GM12873 (cell line): ENCODE measurements around the gene BCL6.

Experiments
- TF ChIP-seq, protein P1 (sequence below): IDR thresholded peaks from 2 replicates; pipeline ENCODE4 v1.5.1; 2012; ENCODE audit warnings: low read depth, mild to moderate bottlenecking, moderate library complexity, low read length, control low read depth; ENCODE audit not compliant: insufficient read depth; ENCODE audit errors: missing control alignments

The BCL6 gene

DNA sequence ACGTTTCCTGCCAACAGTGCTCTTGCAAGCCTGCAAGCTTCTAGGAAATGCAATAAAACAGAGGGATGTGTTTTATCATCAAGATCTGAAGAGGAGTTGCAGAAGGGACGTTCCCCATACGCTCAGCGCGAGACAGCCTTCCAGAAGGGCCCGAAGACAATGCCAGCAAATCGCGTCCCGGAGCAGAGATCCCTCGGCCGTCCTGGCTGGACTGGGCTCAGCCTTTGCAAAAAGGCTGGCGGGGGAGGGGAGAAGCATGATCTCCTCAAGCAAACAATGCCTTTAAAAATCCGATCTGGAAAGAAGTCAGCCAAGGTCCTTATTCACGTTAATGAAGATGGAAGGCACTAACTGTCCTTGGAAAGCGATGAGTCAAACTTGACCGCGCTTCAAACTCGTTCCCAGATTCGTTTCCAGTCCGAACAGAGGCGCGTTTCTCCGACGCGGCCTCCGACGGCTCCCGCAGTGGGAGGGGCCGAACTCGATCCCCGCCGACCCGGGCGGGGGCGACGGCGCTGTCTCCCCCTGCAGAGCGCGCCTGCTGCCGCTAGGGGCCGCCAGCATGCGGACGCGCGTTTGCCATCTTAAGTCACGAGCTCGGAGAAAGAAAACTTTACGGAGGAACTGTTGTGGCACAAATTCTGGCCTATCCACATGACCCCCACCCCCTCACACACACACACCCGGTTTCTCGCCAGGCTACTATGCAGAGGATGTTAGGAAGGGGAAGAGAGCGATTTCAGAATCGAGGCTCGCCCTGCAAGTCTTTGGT lies 5.5 kb downstream of the BCL6 start:
- TF ChIP-seq, protein P1, sequence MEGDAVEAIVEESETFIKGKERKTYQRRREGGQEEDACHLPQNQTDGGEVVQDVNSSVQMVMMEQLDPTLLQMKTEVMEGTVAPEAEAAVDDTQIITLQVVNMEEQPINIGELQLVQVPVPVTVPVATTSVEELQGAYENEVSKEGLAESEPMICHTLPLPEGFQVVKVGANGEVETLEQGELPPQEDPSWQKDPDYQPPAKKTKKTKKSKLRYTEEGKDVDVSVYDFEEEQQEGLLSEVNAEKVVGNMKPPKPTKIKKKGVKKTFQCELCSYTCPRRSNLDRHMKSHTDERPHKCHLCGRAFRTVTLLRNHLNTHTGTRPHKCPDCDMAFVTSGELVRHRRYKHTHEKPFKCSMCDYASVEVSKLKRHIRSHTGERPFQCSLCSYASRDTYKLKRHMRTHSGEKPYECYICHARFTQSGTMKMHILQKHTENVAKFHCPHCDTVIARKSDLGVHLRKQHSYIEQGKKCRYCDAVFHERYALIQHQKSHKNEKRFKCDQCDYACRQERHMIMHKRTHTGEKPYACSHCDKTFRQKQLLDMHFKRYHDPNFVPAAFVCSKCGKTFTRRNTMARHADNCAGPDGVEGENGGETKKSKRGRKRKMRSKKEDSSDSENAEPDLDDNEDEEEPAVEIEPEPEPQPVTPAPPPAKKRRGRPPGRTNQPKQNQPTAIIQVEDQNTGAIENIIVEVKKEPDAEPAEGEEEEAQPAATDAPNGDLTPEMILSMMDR: peak; percentile 98

DNA sequence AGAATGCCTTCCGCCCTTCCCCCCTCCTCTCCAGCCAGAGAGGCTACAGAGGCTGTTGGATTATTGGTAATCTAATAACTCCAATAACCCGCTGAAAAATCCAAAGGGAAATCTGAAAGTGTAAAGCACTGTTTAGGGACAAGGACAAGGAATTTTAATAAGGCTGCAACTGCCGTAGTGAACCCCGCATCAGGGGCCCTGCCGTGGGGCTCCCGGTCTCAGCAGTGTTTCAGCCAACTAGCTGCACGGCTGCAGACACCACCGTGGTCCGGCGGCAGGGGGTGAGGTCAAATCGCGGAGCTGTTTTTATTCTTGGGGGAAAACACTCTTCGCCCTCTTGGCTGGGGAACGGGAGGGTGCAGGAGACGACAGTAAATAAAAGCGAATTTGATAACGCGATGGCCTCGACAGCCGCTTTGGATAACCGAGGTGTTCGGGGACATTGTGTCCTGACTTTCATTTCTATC lies 6.1 kb downstream of the BCL6 start:
- TF ChIP-seq, protein P1: no peak

DNA sequence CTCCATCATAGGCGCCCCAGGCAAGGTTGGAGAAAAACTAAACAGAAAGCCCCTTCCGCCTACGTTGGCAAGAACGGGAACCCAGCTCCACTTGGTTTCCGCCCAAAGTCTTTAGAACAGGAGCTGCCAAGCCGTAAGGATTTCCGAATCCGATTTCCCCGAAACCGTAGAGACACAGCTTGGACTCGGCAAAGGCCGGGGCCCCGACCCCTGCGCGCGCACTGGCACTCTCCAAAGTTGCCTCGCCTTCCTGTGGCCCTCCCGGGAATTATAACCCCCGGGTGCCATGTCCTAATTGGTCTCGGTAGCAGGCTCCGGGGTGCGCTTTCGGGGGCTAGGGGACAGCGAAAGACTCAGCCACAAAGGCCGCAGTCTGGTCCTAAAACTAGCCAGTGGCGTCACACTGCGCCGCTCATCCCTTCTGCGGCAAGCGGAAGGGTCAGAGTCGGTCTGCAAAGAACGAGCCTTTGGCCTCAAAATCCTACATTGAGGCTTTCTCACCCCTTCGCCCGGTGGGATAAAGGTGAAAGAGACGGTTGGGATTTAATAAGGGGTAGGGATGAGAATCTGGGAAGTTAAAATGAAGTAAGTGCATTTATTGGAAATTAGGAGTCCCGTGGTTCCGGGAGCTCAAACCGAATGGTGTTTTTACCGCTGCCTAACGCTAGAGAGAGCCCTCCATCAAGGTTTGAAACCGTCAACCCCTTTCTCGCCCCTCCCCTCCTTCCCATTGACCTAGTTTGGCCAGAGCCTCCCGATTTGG lies 6.8 kb downstream of the BCL6 start:
- TF ChIP-seq, protein P1: peak; percentile 90

DNA sequence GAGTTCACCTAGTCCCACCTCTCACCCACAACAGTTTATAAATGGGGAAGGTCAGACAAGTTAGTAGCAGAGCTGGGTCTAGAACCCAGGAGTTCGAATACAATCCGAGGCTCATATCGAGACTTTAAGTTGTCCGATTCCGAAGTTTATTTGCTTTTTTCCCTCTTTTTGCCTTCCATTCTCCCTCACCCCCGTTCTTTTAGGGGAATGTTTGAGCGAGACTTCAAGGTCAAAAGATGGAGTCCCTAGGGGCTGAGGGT lies 7.3 kb downstream of the BCL6 start:
- TF ChIP-seq, protein P1: no peak

DNA sequence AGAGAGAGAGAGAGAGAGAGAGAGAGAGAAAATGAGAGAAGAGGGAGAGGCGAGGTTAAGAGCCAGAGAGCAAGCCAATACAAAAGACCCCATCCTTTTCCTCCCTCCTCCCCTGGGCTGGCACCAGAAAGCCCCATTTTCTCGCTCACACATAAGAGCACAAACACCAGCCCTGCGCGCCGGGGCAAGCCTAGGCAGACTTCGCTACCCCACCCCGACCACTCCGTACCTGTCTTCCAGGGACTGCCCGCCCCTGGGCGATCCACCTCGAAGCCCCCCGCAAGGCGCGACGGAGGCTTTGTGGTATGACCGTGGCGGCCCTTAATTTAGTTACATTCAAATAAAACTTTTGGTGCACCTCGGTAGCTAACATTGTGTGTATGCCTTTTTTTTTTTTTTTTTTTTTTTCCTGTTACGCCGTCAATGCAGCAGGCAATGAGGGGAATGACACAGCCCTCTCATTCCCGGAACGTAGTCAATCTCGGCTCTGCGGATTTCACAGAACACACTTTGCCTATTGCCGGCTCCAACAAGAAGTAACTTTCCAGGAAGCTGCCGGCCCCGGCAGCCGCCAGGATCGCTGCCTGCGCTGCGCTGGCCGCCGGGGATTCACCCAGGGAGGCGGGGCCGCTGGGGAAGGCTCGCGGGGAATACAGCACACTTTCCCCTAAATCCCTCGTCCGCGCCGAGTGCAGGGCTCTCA lies 7.7 kb downstream of the BCL6 start:
- TF ChIP-seq, protein P1: no peak

DNA sequence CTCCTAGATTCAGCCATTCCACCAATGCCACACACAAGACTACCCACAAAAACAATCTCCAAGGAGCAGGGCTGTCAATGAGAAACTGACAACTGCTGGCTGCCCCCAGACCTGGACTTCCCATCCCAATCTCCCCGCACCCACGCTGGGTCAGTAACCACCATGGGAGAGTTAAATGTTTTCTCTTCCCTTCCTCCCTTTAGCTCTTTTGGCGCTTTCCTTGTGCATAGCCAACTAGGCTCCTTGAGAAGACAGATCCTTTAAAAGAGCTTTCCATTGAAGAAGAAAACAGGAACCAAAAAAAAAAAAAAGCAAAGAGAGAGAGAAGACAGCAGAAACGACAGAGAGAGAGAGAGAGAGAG lies 8.3 kb downstream of the BCL6 start:
- TF ChIP-seq, protein P1: no peak

DNA sequence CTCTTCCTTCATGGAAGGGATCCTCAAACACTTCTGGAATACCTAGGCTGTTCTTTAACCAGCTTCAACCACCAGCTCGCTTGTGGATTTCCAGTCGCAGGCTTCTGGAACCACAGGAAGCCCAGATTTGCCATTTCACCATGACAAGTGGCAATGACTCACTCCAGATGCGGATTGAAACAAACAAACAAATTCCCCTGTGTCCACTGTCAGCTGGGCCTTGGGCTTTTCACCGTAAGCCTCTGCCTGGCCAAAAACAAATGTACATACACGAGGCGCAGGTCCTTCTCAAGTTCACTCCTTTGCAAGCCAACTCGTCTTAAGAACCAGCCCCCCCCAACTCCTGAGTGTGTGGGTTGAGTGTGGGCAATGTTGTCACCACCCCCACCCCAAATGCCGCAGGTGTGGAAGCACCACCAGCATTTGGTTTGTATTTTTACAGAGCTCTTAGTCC lies 8.8 kb downstream of the BCL6 start:
- TF ChIP-seq, protein P1: no peak
